ENCODE measurements around the gene KRT39.

KRT39 gene

GRCh38 chr17:40936976-40937375 is 29.8 kb downstream of the KRT39 start:
- no peak for DNase-seq (ENCODE audit: extremely low spot score)
- TF ChIP-seq FOXK2 (IDR thresholded peaks at IDR 0.05) (no peak), ARNT (IDR thresholded peaks at IDR 0.05) (no peak), SP1 (IDR thresholded peaks at IDR 0.05) (no peak), FOXA1 (IDR thresholded peaks at IDR 0.05) (no peak), SUZ12 (IDR thresholded peaks at IDR 0.05) (no peak), LEF1 (IDR thresholded peaks at IDR 0.05; ENCODE audit: borderline replicate concordance) (no peak), ELF4 (IDR thresholded peaks at IDR 0.05) (no peak), BHLHE40 (IDR thresholded peaks at IDR 0.05; ENCODE audit: borderline replicate concordance) (no peak), TARDBP (IDR thresholded peaks at IDR 0.05) (no peak), NFRKB (IDR thresholded peaks at IDR 0.05) (no peak)
- TF ChIP-seq, protein P1, sequence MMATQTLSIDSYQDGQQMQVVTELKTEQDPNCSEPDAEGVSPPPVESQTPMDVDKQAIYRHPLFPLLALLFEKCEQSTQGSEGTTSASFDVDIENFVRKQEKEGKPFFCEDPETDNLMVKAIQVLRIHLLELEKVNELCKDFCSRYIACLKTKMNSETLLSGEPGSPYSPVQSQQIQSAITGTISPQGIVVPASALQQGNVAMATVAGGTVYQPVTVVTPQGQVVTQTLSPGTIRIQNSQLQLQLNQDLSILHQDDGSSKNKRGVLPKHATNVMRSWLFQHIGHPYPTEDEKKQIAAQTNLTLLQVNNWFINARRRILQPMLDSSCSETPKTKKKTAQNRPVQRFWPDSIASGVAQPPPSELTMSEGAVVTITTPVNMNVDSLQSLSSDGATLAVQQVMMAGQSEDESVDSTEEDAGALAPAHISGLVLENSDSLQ (IDR thresholded peaks at IDR 0.05) = no peak
- POLR2A ChIA-PET = no interaction called here
- CTCF ChIA-PET = no interaction called here

GRCh38 chr17:40936437-40936971 is 30.2 kb downstream of the KRT39 start:
- DNase-seq (ENCODE audit: extremely low spot score) = no peak
- ChIA-PET CTCF (no interaction called here), POLR2A (no interaction called here)
- no peak for TF ChIP-seq FOXM1 (IDR thresholded peaks at IDR 0.05; ENCODE audit: borderline replicate concordance)
- TF ChIP-seq, protein P1 (IDR thresholded peaks at IDR 0.05) = no peak
- no peak for TF ChIP-seq L3MBTL2 (conservative IDR thresholded peaks at IDR 0.05)
- no peak for TF ChIP-seq FOXK2 (IDR thresholded peaks at IDR 0.05)
- no peak for TF ChIP-seq SUZ12 (IDR thresholded peaks at IDR 0.05)
- no peak for TF ChIP-seq SP1 (IDR thresholded peaks at IDR 0.05)
- no peak for TF ChIP-seq HDGF (IDR thresholded peaks at IDR 0.05; ENCODE audit: borderline replicate concordance)
- no peak for TF ChIP-seq ELF4 (IDR thresholded peaks at IDR 0.05)
- no peak for TF ChIP-seq LEF1 (IDR thresholded peaks at IDR 0.05; ENCODE audit: borderline replicate concordance)
- no peak for TF ChIP-seq ZNF384 (IDR thresholded peaks at IDR 0.05)
- no peak for TF ChIP-seq FOXA1 (IDR thresholded peaks at IDR 0.05)
- no peak for TF ChIP-seq CTBP1 (IDR thresholded peaks at IDR 0.05; ENCODE audit: borderline replicate concordance)
- TF ChIP-seq BHLHE40 (IDR thresholded peaks at IDR 0.05; ENCODE audit: borderline replicate concordance) = no peak
- TF ChIP-seq TARDBP (IDR thresholded peaks at IDR 0.05) = no peak
- TF ChIP-seq ARNT (IDR thresholded peaks at IDR 0.05) = no peak
- no peak for TF ChIP-seq NFRKB (IDR thresholded peaks at IDR 0.05)

- DNase-seq (ENCODE audit: extremely low spot score) = no peak
- ChIA-PET POLR2A (no interaction called here), CTCF (no interaction called here)
- TF ChIP-seq SUZ12 (IDR thresholded peaks at IDR 0.05) (no peak), SP1 (IDR thresholded peaks at IDR 0.05) (no peak), NFRKB (IDR thresholded peaks at IDR 0.05) (no peak), CTBP1 (IDR thresholded peaks at IDR 0.05; ENCODE audit: borderline replicate concordance) (no peak), FOXK2 (IDR thresholded peaks at IDR 0.05) (no peak), TARDBP (IDR thresholded peaks at IDR 0.05) (no peak), HDGF (IDR thresholded peaks at IDR 0.05; ENCODE audit: borderline replicate concordance) (no peak), ZNF384 (IDR thresholded peaks at IDR 0.05) (no peak), LEF1 (IDR thresholded peaks at IDR 0.05; ENCODE audit: borderline replicate concordance) (no peak), FOXA1 (IDR thresholded peaks at IDR 0.05) (no peak), BHLHE40 (IDR thresholded peaks at IDR 0.05; ENCODE audit: borderline replicate concordance) (no peak), ARNT (IDR thresholded peaks at IDR 0.05) (no peak), ELF4 (IDR thresholded peaks at IDR 0.05) (no peak), L3MBTL2 (conservative IDR thresholded peaks at IDR 0.05) (no peak), FOXM1 (IDR thresholded peaks at IDR 0.05; ENCODE audit: borderline replicate concordance) (no peak)
- TF ChIP-seq, protein P1 (IDR thresholded peaks at IDR 0.05) = no peak
These were observed 31.1 kb downstream of the KRT39 start for GRCh38 chr17:40935624-40936023.

DNA sequence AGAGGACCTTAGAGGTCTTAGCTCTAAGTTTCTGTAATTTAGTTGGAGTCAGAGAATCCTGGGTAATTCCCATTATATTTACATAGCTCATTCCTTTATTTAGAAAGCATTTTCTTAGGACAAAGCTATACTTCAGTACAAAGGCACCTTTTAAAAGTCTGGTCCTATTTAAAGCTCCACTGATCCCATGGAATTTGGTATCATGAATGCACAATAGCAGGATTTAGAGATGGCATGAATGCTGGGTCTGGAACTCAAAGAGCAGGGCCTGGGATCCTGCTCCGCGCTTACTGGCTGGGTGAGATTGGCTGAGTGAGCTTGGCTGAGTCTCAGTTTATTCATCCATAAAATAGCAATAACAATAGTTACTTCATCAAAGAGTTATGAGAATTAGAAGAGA is 34.1 kb downstream of the KRT39 start:
- TF ChIP-seq ARNT (IDR thresholded peaks at IDR 0.05) = no peak
- no peak for TF ChIP-seq L3MBTL2 (conservative IDR thresholded peaks at IDR 0.05)
- no peak for TF ChIP-seq ELF4 (IDR thresholded peaks at IDR 0.05)
- no peak for TF ChIP-seq SUZ12 (IDR thresholded peaks at IDR 0.05)
- TF ChIP-seq FOXA1 (IDR thresholded peaks at IDR 0.05) = no peak
- TF ChIP-seq NFRKB (IDR thresholded peaks at IDR 0.05) = no peak
- no peak for TF ChIP-seq LEF1 (IDR thresholded peaks at IDR 0.05; ENCODE audit: borderline replicate concordance)
- no peak for TF ChIP-seq BHLHE40 (IDR thresholded peaks at IDR 0.05; ENCODE audit: borderline replicate concordance)
- no peak for TF ChIP-seq FOXK2 (IDR thresholded peaks at IDR 0.05)
- no peak for TF ChIP-seq HDGF (IDR thresholded peaks at IDR 0.05; ENCODE audit: borderline replicate concordance)
- TF ChIP-seq CTBP1 (IDR thresholded peaks at IDR 0.05; ENCODE audit: borderline replicate concordance) = no peak
- TF ChIP-seq ZNF384 (IDR thresholded peaks at IDR 0.05) = no peak
- TF ChIP-seq SP1 (IDR thresholded peaks at IDR 0.05) = no peak
- TF ChIP-seq, protein P1 (IDR thresholded peaks at IDR 0.05) = no peak
- no peak for TF ChIP-seq TARDBP (IDR thresholded peaks at IDR 0.05)
- no peak for TF ChIP-seq FOXM1 (IDR thresholded peaks at IDR 0.05; ENCODE audit: borderline replicate concordance)
- no peak for DNase-seq (ENCODE audit: extremely low spot score)
- ChIA-PET POLR2A (no interaction called here), CTCF (interaction anchor here (0.5 to 0.6 kb wide), 2 partner anchors 259 to 474 kb away, joined by 3 to 4 read pairs; no protein-coding TSS in a partner anchor)

GRCh38 chr17:40931311-40931710 is 35.4 kb downstream of the KRT39 start:
- ChIA-PET POLR2A (no interaction called here), CTCF (interaction anchor here (0.7 kb wide), 1 partner anchor 79 kb away, joined by 3 read pairs; no protein-coding TSS in a partner anchor)
- DNase-seq (ENCODE audit: extremely low spot score) = no peak
- no peak for TF ChIP-seq LEF1 (IDR thresholded peaks at IDR 0.05; ENCODE audit: borderline replicate concordance)
- TF ChIP-seq FOXK2 (IDR thresholded peaks at IDR 0.05) = no peak
- no peak for TF ChIP-seq FOXA1 (IDR thresholded peaks at IDR 0.05)
- no peak for TF ChIP-seq ZNF384 (IDR thresholded peaks at IDR 0.05)

Data from HEK293T (cell line).